GM23338 (cell line): ENCODE measurements around the gene MAP3K13.

Experiments
- CREB1 ChIP-seq: fragments of 250-450 bp; sonication (Bioruptor Pico); IDR thresholded peaks from 2 replicates; pipeline ENCODE4 v1.5.0; 2020; ENCODE audit warnings: low read depth, mild to moderate bottlenecking, moderate library complexity
- ETS1 ChIP-seq: IDR thresholded peaks from 2 replicates; pipeline ENCODE4 v1.6.1; 2016; ENCODE audit warnings: antibody characterized with exemption
- EZH2 ChIP-seq: fragments of 200-600 bp; sonication (generic); IDR thresholded peaks from one replicate; pipeline ENCODE4 v1.8.0; 2017; ENCODE audit warnings: antibody characterized with exemption, mild to moderate bottlenecking, low read depth; ENCODE audit not compliant: unreplicated experiment
- EZH2phosphoT487 ChIP-seq: fragments of 200-600 bp; sonication (generic); IDR thresholded peaks from one replicate; pipeline ENCODE4 v1.8.1; 2018; ENCODE audit warnings: antibody characterized with exemption; ENCODE audit not compliant: unreplicated experiment
- JUNB ChIP-seq: IDR thresholded peaks from one replicate; pipeline ENCODE4 v1.6.1; 2016; ENCODE audit warnings: antibody characterized with exemption; ENCODE audit not compliant: unreplicated experiment
- NANOG ChIP-seq: IDR thresholded peaks from 2 replicates; pipeline ENCODE4 v1.6.1; 2016; ENCODE audit warnings: antibody characterized with exemption, borderline replicate concordance
- POLR2AphosphoS5 ChIP-seq: IDR thresholded peaks from 2 replicates; pipeline ENCODE4 v1.6.1; 2016; ENCODE audit warnings: antibody characterized with exemption, low read depth
- REST ChIP-seq: IDR thresholded peaks from one replicate; pipeline ENCODE4 v1.6.1; 2018; ENCODE audit warnings: antibody characterized with exemption; ENCODE audit not compliant: unreplicated experiment
- ZNF114 ChIP-seq: fragments of 250-450 bp; sonication (Bioruptor Pico); IDR thresholded peaks from 2 replicates; pipeline ENCODE4 v1.5.0; 2020; ENCODE audit warnings: mild to moderate bottlenecking, moderate library complexity
- ZNF331 ChIP-seq: fragments of 250-450 bp; sonication (Bioruptor Pico); IDR thresholded peaks from 2 replicates; pipeline ENCODE4 v1.5.0; 2020; ENCODE audit warnings: low read depth, mild to moderate bottlenecking, moderate library complexity
- TF ChIP-seq, protein P1 (sequence below), 2 experiments: fragments of 200-600 bp in 1 of 2; sonication (generic) in 1 of 2; conservative IDR thresholded peaks; 2 replicates each; pipeline versions ENCODE4 v1.5.1 to v1.6.1; 2016 to 2017; ENCODE audit warnings: antibody characterized with exemption in 2 of 2, low read depth in 2 of 2, mild to moderate bottlenecking in 2 of 2, moderate library complexity in 1 of 2
- TF ChIP-seq, protein P2 (sequence below): fragments of 250-450 bp; sonication (Bioruptor Pico); IDR thresholded peaks from 2 replicates; pipeline ENCODE4 v1.5.0; 2020; ENCODE audit warnings: mild to moderate bottlenecking, moderate library complexity

GRCh38 chr3:185313693-185314246 lies 49.2 kb upstream of the MAP3K13 start:
- TF ChIP-seq, protein P1, sequence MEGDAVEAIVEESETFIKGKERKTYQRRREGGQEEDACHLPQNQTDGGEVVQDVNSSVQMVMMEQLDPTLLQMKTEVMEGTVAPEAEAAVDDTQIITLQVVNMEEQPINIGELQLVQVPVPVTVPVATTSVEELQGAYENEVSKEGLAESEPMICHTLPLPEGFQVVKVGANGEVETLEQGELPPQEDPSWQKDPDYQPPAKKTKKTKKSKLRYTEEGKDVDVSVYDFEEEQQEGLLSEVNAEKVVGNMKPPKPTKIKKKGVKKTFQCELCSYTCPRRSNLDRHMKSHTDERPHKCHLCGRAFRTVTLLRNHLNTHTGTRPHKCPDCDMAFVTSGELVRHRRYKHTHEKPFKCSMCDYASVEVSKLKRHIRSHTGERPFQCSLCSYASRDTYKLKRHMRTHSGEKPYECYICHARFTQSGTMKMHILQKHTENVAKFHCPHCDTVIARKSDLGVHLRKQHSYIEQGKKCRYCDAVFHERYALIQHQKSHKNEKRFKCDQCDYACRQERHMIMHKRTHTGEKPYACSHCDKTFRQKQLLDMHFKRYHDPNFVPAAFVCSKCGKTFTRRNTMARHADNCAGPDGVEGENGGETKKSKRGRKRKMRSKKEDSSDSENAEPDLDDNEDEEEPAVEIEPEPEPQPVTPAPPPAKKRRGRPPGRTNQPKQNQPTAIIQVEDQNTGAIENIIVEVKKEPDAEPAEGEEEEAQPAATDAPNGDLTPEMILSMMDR (conservative IDR thresholded peaks at IDR 0.05; ENCODE audit: low read depth in 2 of 2), result no peak
- no peak for TF ChIP-seq POLR2AphosphoS5
- no peak for TF ChIP-seq EZH2
- TF ChIP-seq ETS1, result no peak
- no peak for TF ChIP-seq EZH2phosphoT487
- TF ChIP-seq REST, result no peak
- TF ChIP-seq JUNB, result no peak
- TF ChIP-seq CREB1 (CRISPR knock-in tag), result no peak
- TF ChIP-seq ZNF331, result no peak
- no peak for TF ChIP-seq NANOG
- no peak for TF ChIP-seq ZNF114 (CRISPR knock-in tag)
- TF ChIP-seq, protein P2, sequence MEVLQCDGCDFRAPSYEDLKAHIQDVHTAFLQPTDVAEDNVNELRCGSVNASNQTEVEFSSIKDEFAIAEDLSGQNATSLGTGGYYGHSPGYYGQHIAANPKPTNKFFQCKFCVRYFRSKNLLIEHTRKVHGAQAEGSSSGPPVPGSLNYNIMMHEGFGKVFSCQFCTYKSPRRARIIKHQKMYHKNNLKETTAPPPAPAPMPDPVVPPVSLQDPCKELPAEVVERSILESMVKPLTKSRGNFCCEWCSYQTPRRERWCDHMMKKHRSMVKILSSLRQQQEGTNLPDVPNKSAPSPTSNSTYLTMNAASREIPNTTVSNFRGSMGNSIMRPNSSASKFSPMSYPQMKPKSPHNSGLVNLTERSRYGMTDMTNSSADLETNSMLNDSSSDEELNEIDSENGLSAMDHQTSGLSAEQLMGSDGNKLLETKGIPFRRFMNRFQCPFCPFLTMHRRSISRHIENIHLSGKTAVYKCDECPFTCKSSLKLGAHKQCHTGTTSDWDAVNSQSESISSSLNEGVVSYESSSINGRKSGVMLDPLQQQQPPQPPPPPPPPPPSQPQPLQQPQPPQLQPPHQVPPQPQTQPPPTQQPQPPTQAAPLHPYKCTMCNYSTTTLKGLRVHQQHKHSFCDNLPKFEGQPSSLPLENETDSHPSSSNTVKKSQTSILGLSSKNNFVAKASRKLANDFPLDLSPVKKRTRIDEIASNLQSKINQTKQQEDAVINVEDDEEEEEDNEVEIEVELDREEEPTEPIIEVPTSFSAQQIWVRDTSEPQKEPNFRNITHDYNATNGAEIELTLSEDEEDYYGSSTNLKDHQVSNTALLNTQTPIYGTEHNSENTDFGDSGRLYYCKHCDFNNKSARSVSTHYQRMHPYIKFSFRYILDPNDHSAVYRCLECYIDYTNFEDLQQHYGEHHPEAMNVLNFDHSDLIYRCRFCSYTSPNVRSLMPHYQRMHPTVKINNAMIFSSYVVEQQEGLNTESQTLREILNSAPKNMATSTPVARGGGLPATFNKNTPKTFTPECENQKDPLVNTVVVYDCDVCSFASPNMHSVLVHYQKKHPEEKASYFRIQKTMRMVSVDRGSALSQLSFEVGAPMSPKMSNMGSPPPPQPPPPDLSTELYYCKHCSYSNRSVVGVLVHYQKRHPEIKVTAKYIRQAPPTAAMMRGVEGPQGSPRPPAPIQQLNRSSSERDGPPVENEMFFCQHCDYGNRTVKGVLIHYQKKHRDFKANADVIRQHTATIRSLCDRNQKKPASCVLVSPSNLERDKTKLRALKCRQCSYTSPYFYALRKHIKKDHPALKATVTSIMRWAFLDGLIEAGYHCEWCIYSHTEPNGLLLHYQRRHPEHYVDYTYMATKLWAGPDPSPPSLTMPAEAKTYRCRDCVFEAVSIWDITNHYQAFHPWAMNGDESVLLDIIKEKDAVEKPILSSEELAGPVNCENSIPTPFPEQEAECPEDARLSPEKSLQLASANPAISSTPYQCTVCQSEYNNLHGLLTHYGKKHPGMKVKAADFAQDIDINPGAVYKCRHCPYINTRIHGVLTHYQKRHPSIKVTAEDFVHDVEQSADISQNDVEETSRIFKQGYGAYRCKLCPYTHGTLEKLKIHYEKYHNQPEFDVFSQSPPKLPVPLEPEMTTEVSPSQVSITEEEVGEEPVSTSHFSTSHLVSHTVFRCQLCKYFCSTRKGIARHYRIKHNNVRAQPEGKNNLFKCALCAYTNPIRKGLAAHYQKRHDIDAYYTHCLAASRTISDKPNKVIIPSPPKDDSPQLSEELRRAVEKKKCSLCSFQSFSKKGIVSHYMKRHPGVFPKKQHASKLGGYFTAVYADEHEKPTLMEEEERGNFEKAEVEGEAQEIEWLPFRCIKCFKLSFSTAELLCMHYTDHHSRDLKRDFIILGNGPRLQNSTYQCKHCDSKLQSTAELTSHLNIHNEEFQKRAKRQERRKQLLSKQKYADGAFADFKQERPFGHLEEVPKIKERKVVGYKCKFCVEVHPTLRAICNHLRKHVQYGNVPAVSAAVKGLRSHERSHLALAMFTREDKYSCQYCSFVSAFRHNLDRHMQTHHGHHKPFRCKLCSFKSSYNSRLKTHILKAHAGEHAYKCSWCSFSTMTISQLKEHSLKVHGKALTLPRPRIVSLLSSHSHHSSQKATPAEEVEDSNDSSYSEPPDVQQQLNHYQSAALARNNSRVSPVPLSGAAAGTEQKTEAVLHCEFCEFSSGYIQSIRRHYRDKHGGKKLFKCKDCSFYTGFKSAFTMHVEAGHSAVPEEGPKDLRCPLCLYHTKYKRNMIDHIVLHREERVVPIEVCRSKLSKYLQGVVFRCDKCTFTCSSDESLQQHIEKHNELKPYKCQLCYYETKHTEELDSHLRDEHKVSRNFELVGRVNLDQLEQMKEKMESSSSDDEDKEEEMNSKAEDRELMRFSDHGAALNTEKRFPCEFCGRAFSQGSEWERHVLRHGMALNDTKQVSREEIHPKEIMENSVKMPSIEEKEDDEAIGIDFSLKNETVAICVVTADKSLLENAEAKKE (CRISPR knock-in tag), result no peak
